Panc1 (cell line): ENCODE data around the gene LRRC3. TPM values are rescaled to one million over a fixed set of nuclear protein-coding genes. Genes with fewer than 3 reads are reported as not detected.

Experiments
- ATAC-seq: fragments of 200-7000 bp; cut with Tn5 transposase; 2 replicates; pipeline ENCODE4 v1.9.1; 2020; ENCODE audit warnings: mild to moderate bottlenecking, moderate library complexity
- BruUV-seq: library from RNA; stranded (reverse); fragments of 400-500 nt; replicated peaks from 2 replicates; lab custom pipeline; 2021; lab: Mats Ljungman, UMichigan
- CTCF ChIA-PET: fragments of 300-600 bp; sonication (Branson Sonifier 250); formaldehyde crosslinking; loops from one replicate; lab custom pipeline; 2022; ENCODE audit warnings: antibody characterized with exemption; lab: Charles Lee
- POLR2A ChIA-PET: fragments of 300-600 bp; sonication (Branson Sonifier 250); formaldehyde crosslinking; loops from one replicate; lab custom pipeline; 2022; ENCODE audit warnings: antibody characterized with exemption; lab: Charles Lee
- DNase-seq: peaks from one replicate; pipeline ENCODE4 v3.0.0-alpha.2; 2010; ENCODE audit warnings: low read depth, low spot score
- H3K27ac ChIP-seq: 2 replicates; pipeline ENCODE4 v1.5.1; 2011; ENCODE audit warnings: mild to moderate bottlenecking, low read length, inconsistent platforms
- H3K27me3 ChIP-seq: fragments of 200-500 bp; sonication (Bioruptor generic); 2 replicates; pipeline ENCODE4 v1.6.0; 2014; ENCODE audit warnings: low read length, inconsistent platforms; ENCODE audit not compliant: control insufficient read depth, insufficient read depth
- H3K36me3 ChIP-seq: fragments of 200-500 bp; sonication (Bioruptor generic); 2 replicates; pipeline ENCODE4 v1.5.1; 2014; ENCODE audit warnings: inconsistent platforms, mild to moderate bottlenecking, low read length, moderate library complexity; ENCODE audit not compliant: control insufficient read depth, insufficient read depth
- H3K4me1 ChIP-seq: 2 replicates; pipeline ENCODE4 v1.5.1; 2011; ENCODE audit warnings: inconsistent platforms, mild to moderate bottlenecking, low read length, moderate library complexity; ENCODE audit not compliant: control insufficient read depth, insufficient read depth
- H3K4me3 ChIP-seq, 2 experiments: 2 replicates each; pipeline ENCODE4 v1.5.1; 2011 to 2012; ENCODE audit warnings: low read depth in 2 of 2, low read length in 2 of 2, mild to moderate bottlenecking in 2 of 2, inconsistent platforms in 1 of 2, moderate library complexity in 1 of 2
- H3K9me3 ChIP-seq: fragments of 200-500 bp; sonication (Bioruptor generic); 2 replicates; pipeline ENCODE4 v1.5.1; 2014; ENCODE audit warnings: low read depth, mild to moderate bottlenecking, inconsistent platforms, low read length, moderate library complexity; ENCODE audit not compliant: control insufficient read depth, insufficient read depth
- POLR2AphosphoS5 ChIP-seq: IDR thresholded peaks from 2 replicates; pipeline ENCODE4 v1.6.1; 2012; ENCODE audit warnings: mild to moderate bottlenecking, low read depth, low read length, moderate library complexity
- SIN3A ChIP-seq: IDR thresholded peaks from 2 replicates; pipeline ENCODE4 v1.6.1; 2012; ENCODE audit warnings: low read depth, mild to moderate bottlenecking, low read length, moderate library complexity, borderline replicate concordance; ENCODE audit not compliant: insufficient read depth
- TCF7L2 ChIP-seq: IDR thresholded peaks from 2 replicates; pipeline ENCODE4 v1.6.1; 2011; ENCODE audit warnings: mild to moderate bottlenecking, low read depth, low read length, inconsistent platforms
- in situ Hi-C: cut with HindIII; loops from 2 replicates; pipeline ENCODE4 v1.10.0; 2016; ENCODE audit warnings: low sequenced_read_pairs, low pct_unique_long_range_greater_than_20kb
- intact Hi-C: fragments of 100-400 bp; cut with micrococcal nuclease; formaldehyde crosslinking; loops from one replicate; pipeline ENCODE4 v1.10.0; 2022; ENCODE audit not compliant: unreplicated experiment
- total RNA-seq: library from RNA; stranded (reverse); gene quantifications from one replicate; pipeline ENCODE4 v1.2.1, GENCODE V29; 2021; ENCODE audit not compliant: unreplicated experiment
- TF ChIP-seq, protein P1 (sequence below), 2 experiments: IDR thresholded peaks; 2 replicates each; pipeline ENCODE4 v1.6.1; 2011 to 2012; ENCODE audit warnings: low read depth in 2 of 2, control low read depth in 1 of 2, low read length in 1 of 2, mild to moderate bottlenecking in 1 of 2, moderate library complexity in 1 of 2; ENCODE audit not compliant: insufficient read depth in 1 of 2
- TF ChIP-seq, protein P2 (sequence below): fragments of 450-650 bp; IDR thresholded peaks from 2 replicates; pipeline ENCODE4 v1.5.1; 2017; ENCODE audit warnings: mild to moderate bottlenecking

Gene LRRC3
- total RNA-seq, 1 experiment from 2014 or later, result 3.3 TPM

DNA sequence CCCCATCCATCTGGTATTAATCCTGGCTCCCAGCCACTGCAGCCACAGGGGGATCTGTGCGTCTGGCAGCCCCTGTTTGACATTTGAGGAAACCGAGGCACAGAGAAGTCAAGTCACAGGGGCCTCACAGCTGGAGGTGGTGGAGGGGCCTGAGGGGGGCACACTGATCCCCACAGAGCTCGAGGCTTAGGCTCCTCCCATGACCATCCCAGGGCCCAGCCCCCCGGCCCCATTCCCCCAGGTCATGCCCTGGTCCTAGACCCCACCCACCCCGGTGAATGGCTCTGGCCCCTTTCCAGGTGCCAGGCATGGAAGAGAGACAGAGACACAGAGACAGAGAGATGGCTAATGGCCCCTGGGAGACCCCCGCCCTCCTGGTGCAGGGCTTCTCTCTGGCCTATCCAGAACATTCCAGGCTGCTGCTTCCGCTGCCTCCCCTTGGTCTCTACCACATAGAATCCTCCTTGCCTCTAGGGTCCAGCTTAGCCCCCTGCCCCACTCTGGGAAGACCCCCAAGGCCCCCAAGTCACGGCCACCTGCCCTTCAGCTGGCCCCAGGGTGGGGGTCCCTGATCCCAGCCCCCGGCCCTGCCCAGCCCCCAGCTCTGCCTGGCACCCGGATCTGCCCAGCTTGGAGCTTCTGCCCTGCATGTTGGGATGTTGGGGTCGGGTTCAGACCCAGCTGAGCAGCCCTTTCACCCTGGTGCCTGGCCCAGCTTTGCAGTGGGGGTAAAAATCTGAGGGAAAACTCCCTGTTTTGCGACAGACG lies 29.2 kb upstream of the LRRC3 start:
- ChIA-PET CTCF (no interaction called here), POLR2A (no interaction called here)
- Histone ChIP-seq H3K36me3 (no peaks in the 10 kb centered on the region; the same call in 1 of the 2 replicates), H3K9me3 (no peaks in the 10 kb centered on the region; the same call in 1 of the 2 replicates), H3K4me3 (no peak overlapping the region), H3K27me3 (no peaks in the 10 kb centered on the region), H3K27ac (no peak overlapping the region), H3K4me1 (no peaks in the 10 kb centered on the region)
- in situ Hi-C loops (no loop called here), intact Hi-C loops (no loop called here)
- ATAC-seq (no peak), DNase-seq (no peak)
- no peak for TF ChIP-seq SIN3A
- no peak for TF ChIP-seq TCF7L2
- TF ChIP-seq, protein P1, sequence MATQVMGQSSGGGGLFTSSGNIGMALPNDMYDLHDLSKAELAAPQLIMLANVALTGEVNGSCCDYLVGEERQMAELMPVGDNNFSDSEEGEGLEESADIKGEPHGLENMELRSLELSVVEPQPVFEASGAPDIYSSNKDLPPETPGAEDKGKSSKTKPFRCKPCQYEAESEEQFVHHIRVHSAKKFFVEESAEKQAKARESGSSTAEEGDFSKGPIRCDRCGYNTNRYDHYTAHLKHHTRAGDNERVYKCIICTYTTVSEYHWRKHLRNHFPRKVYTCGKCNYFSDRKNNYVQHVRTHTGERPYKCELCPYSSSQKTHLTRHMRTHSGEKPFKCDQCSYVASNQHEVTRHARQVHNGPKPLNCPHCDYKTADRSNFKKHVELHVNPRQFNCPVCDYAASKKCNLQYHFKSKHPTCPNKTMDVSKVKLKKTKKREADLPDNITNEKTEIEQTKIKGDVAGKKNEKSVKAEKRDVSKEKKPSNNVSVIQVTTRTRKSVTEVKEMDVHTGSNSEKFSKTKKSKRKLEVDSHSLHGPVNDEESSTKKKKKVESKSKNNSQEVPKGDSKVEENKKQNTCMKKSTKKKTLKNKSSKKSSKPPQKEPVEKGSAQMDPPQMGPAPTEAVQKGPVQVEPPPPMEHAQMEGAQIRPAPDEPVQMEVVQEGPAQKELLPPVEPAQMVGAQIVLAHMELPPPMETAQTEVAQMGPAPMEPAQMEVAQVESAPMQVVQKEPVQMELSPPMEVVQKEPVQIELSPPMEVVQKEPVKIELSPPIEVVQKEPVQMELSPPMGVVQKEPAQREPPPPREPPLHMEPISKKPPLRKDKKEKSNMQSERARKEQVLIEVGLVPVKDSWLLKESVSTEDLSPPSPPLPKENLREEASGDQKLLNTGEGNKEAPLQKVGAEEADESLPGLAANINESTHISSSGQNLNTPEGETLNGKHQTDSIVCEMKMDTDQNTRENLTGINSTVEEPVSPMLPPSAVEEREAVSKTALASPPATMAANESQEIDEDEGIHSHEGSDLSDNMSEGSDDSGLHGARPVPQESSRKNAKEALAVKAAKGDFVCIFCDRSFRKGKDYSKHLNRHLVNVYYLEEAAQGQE (IDR thresholded peaks at IDR 0.05; ENCODE audit: insufficient read depth in 1 of 2, low read depth in 2 of 2, low read length in 1 of 2), result no peak
- TF ChIP-seq, protein P2, sequence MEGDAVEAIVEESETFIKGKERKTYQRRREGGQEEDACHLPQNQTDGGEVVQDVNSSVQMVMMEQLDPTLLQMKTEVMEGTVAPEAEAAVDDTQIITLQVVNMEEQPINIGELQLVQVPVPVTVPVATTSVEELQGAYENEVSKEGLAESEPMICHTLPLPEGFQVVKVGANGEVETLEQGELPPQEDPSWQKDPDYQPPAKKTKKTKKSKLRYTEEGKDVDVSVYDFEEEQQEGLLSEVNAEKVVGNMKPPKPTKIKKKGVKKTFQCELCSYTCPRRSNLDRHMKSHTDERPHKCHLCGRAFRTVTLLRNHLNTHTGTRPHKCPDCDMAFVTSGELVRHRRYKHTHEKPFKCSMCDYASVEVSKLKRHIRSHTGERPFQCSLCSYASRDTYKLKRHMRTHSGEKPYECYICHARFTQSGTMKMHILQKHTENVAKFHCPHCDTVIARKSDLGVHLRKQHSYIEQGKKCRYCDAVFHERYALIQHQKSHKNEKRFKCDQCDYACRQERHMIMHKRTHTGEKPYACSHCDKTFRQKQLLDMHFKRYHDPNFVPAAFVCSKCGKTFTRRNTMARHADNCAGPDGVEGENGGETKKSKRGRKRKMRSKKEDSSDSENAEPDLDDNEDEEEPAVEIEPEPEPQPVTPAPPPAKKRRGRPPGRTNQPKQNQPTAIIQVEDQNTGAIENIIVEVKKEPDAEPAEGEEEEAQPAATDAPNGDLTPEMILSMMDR, result no peak
- no peak for TF ChIP-seq POLR2AphosphoS5
- BruUV-seq, result no TSS peak

DNA sequence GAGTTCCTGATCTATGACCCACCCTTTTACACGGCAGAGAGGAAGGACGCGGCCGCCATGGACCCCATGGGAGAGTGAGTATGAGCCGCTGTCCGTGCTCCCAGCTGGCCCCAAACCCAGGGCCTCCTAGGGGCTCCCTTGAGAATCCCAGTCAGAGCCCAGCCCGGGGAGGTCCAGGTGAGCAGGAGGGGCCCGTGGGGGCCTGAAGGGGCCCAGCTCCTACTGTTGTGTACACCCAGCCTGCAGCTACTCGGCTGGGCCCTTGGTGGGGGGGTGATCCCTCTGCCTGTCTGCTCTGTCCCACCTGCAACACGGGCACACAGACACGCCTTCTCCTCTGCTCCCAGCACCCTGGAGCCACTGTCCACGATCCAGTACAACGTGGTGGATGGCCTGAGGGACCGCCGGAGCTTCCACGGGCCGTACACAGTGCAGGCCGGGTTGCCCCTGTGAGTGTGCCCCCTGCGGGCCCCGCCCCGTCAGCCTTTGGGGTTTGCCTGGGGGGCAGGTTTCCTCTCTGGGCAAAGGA lies 28.6 kb upstream of the LRRC3 start:
- Histone ChIP-seq H3K9me3 (no peaks in the 10 kb centered on the region; the same call in 1 of the 2 replicates), H3K36me3 (no peaks in the 10 kb centered on the region; the same call in 1 of the 2 replicates), H3K4me1 (no peaks in the 10 kb centered on the region), H3K27me3 (no peaks in the 10 kb centered on the region), H3K4me3 (no peak overlapping the region), H3K27ac (no peak overlapping the region)
- intact Hi-C loops, result no loop called here
- POLR2A ChIA-PET, result no interaction called here
- in situ Hi-C loops, result no loop called here
- TF ChIP-seq TCF7L2, result no peak
- TF ChIP-seq, protein P1 (IDR thresholded peaks at IDR 0.05; ENCODE audit: insufficient read depth in 1 of 2, low read depth in 2 of 2, low read length in 1 of 2), result no peak
- no peak for TF ChIP-seq POLR2AphosphoS5
- TF ChIP-seq, protein P2, result no peak
- no peak for TF ChIP-seq SIN3A
- DNase-seq (no peak), ATAC-seq (no peak)
- BruUV-seq, result no TSS peak
- CTCF ChIA-PET, result no interaction called here
